SW480 (cell line): ENCODE data around the gene THOC5.
A peak's percentile ranks its signal among the peaks of the same experiment; 100 is the strongest.

Experiments
- DNase-seq: peaks from one replicate; pipeline ENCODE4 v3.0.0-alpha.2; 2016; ENCODE audit warnings: low spot score

The THOC5 gene

DNA sequence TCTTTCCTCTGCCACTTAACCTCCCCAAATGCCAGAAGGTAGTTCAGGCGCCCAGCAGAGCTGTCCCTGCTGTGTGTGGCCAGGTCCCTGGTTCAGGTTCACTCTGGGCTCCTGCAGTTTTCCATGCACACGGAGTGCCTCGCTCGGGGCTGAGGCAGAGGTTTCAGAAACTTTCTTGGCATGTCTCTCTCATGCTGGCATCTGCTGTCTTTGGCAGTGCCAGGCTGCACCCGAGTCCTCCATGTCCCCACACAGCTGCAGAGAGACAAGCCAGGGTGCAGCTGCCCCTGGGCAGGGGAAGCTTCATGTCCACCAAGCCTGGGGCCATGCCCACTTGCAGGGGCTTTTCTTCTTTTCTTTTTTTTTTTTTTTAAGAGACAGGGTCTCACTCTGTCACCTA lies 80.6 kb downstream of the THOC5 start:
- no peak for DNase-seq

DNA sequence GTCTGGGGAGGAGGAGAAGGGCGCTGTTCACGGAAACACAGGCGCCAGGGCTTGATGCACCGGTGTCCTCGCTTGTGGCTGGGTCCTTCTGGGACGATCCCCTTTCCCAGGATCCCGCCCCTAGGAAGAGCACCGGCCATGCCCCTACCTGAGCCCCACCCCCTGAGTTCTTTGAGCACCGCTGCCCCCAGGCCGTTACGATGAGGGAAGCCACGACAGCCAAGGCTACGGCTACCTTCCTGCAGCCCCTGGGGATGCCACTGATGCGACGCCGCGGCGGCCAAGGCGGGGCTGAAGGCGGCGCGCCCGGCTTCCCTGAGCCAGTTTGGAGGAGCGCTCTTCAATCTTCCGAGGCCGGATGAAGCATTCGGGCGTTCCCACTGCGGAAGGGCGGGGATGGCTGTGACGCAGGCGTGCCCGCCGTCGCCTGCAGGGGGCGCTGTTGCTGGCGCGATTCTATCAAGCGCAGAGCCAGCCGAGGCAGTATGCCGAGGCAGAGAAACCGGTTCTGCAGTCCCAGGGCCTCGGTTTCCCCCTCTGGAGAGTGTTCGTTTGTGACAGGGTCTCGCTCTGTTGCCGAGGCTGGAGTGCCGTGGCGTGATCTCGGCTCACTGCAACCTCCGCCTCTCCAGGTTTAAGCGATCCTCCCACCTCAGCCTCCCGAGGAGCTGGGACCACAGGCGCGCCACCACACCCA lies 83.2 kb downstream of the THOC5 start:
- DNase-seq = peak; percentile 53

DNA sequence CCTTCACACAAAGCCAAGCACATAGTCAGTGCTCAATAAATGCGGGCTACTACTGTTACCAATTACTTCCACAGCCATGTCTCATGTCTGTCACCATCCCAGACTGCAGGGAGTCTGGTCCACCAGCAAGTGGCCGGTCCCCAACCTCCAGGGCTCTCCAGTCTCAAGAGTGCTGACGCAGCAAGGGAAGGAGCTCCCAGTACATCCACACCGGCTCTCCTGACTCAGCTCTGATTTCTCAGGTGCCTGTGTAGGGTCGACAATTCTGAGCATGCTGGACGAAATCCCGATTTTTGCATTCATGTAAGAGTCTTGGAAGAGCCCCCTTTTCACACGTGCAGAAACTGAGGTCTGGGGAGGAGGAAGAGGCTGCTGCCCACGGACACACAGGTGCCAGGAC lies 83.8 kb downstream of the THOC5 start:
- DNase-seq = no peak

DNA sequence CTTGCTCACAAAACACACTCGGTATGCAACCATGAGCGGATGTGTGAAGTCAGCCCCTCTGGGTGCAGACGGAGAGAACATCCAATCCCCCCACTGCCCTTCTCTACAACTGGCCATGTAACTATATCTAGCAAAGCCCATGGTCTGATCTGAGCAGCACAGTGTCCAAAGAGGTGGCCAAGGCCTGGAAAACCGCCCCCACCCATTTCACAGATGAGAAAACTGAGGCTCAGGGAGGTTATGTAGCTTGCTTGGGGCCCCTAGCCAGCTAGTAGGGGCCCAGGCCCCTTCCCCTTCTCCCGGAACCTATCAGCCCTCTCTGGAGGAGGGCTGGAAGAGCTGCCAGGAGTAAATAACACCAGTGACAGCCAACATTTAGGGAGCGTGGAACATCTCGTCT lies 89.0 kb downstream of the THOC5 start:
- no peak for DNase-seq

DNA sequence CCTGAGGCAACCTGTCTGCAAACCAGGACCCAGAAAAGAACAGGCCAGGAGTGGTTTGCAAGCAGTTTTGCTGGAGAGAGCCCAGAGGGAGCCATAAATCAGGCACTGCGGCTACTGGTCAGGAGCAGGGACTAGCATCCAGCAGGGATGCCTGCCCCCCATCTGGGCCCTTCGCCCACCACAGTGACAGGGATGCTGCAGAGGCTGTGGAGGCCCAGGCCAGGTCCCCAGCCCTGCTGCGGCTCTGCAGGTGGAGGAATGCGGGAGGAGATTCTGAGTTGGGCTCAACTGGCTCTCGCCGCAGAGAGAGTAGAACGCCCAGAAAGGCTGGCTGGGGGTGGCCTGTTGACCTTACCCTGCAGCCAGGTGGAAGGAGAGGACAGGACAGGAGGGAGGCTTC lies 89.9 kb downstream of the THOC5 start:
- DNase-seq = no peak

DNA sequence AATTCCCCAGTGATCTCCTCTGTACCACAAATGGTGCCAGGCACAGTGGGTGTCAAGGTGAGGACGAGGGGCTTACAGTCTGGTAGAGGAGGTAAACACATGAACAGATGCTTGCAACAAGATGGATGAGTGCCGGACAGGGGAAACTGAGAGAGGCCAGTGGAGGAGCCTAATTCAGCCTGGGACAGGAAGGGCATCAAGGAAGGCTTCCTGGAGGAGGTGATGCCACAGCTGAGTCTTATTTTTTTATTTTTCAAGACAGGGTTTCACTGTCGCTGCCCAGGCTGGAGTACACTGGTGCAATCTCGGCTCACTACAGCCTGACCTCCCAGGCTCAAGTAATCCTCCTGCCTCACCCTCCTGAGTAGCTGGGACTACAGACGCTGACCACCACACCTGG lies 92.3 kb downstream of the THOC5 start:
- no peak for DNase-seq

DNA sequence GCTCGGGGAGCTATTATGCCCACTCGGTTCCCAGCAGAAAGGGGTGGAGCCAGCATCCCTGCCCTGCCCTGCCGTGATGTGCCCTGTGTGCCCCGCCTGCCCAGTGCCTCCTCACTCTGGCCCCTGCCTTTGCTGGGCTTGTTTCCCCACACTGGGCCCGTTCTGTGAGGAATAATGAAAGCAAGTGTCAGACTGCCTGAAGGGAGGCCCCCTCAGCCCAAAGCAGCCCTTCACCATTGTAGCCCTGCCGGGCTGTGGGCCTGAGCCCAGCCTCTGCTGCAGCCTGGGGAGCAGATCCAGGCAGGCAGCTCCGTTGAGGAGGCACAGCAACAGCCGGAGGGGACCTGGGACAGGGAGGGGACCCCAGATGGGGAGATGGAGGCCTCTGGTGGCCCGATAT lies 93.8 kb downstream of the THOC5 start:
- no peak for DNase-seq

DNA sequence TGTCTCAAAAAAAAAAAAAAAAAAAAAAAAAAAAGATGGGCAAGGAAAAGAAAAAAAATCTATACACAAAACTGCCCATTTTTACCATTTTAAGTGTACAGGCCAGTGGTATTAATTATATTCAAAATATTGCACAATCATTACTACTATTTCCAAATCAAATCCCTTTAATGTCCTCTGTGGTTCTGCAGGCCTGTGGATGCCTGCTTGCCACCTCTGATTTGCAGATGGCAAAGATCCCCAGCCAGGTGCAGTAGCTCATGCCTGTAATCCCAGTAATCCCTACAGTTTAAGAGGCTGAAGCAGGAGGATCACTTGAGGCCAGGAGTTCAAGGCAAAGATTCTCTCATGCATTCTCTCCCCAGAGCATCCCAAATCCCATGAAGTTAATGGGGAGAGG lies 95.0 kb downstream of the THOC5 start:
- DNase-seq = no peak

DNA sequence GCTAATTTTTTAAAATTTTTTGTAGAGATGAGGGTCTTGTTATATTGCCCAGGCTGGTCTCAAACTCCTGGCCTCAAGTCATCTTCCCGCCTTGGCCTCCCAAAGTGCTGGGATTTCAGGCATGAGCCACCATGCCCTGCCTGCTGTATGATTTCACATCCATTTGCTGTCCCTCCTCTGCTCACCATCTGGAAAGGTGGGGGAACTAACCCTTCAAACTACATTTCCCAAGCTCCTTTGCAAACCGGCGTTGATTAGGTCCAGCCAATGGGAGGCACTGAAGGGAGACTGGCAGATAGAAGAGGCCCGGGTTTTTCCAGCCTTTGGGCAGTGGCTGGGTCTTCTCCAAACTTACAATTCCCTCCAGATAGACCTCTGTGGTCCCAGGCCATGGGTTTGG lies 95.8 kb downstream of the THOC5 start:
- peak; percentile 62 for DNase-seq

DNA sequence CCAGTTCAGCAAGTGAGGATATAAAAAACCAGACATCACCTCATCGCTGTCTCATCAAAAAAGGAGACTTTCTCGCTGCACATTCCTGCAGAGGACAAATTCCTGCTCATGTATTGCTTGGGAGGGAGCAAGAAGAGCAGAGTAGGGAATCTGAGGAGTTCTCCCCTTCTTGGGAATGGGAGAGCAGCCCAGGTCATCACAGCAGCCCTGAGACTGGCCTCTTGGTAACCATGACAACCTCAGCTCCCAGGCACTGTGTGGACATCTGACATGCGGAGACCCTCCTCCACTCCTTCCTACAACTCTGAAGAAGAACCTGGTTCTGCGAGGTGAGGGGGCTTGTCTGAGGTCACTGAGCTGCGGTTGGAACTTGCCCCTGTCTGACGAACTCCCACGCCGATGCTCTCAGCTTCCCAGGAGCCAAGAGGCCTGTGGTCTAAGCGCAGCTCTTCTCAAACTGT lies 97.3 kb downstream of the THOC5 start:
- DNase-seq = no peak
